ENCODE results near the gene NARS2. TPM values are rescaled to one million over a fixed set of nuclear protein-coding genes. Genes with fewer than 3 reads are reported as not detected.

NARS2 gene
- total RNA-seq, 2 experiments from 2014 or later, result 25.7 to 32.3 TPM

- no peaks in the 10 kb centered on the region for H3K27me3 Mint-ChIP-seq
- DNase-seq, result no peak
- H3K36me3 Mint-ChIP-seq, result no peaks in the 10 kb centered on the region
- no peak overlapping the region for H3K4me3 Mint-ChIP-seq
- no peak overlapping the region for H3K27ac Mint-ChIP-seq
- no peaks in the 10 kb centered on the region for H3K9me3 Mint-ChIP-seq
- H3K4me1 Mint-ChIP-seq, result no peaks in the 10 kb centered on the region
Observed at GRCh38 chr11:78391424-78391823, 183.2 kb downstream of the NARS2 start.

GRCh38 chr11:78390809-78391208 is 183.9 kb downstream of the NARS2 start:
- DNase-seq, result no peak
- no peak overlapping the region for H3K4me3 Mint-ChIP-seq
- no peaks in the 10 kb centered on the region for H3K4me1 Mint-ChIP-seq
- H3K27ac Mint-ChIP-seq, result no peak overlapping the region
- no peaks in the 10 kb centered on the region for H3K9me3 Mint-ChIP-seq
- H3K36me3 Mint-ChIP-seq, result no peaks in the 10 kb centered on the region
- no peaks in the 10 kb centered on the region for H3K27me3 Mint-ChIP-seq

GRCh38 chr11:78386215-78386941 is 188.3 kb downstream of the NARS2 start:
- Mint-ChIP-seq H3K4me1 (no peaks in the 10 kb centered on the region), H3K27ac (no peak overlapping the region), H3K36me3 (peaks cover 8% of the 10 kb centered on the region), H3K9me3 (peaks cover 17% of the 10 kb centered on the region), H3K4me3 (no peak overlapping the region), H3K27me3 (no peaks in the 10 kb centered on the region)
- DNase-seq, result no peak

Other genes with a start within 250 kb of the NARS2 start
- under 1 TPM; 0.91 to 0.98 TPM for gene GAB2, start 157.0 kb downstream of the NARS2 start, total RNA-seq